ENCODE data around the gene IGSF22.
"Not testable (repeated sequence)": the region's sequence is repeated elsewhere in the genome, so short reads cannot be mapped to it uniquely, and the experiment has no call there.

IGSF22 gene

GRCh38 chr11:18691467-18692140 lies 34.4 kb downstream of the IGSF22 start:
- not testable (repeated sequence) for DNase-seq (ENCODE audit: low spot score)

GRCh38 chr11:18684267-18684666 lies 41.7 kb downstream of the IGSF22 start:
- DNase-seq (ENCODE audit: low spot score): no peak

GRCh38 chr11:18682466-18682865 lies 43.5 kb downstream of the IGSF22 start:
- no peak for DNase-seq (ENCODE audit: low spot score)

GRCh38 chr11:18681949-18682348 lies 44.0 kb downstream of the IGSF22 start:
- not testable (repeated sequence) for DNase-seq (ENCODE audit: low spot score)

GRCh38 chr11:18677560-18677959 lies 48.4 kb downstream of the IGSF22 start:
- DNase-seq (ENCODE audit: low spot score): no peak

- DNase-seq (ENCODE audit: low spot score): no peak
These were observed 49.2 kb downstream of the IGSF22 start for GRCh38 chr11:18676803-18677202.

GRCh38 chr11:18672209-18672608 lies 53.8 kb downstream of the IGSF22 start:
- DNase-seq (ENCODE audit: low spot score): not testable (repeated sequence)

GRCh38 chr11:18671246-18671645 lies 54.7 kb downstream of the IGSF22 start:
- DNase-seq (ENCODE audit: low spot score): no peak

GRCh38 chr11:18669711-18670110 lies 56.3 kb downstream of the IGSF22 start:
- no peak for DNase-seq (ENCODE audit: low spot score)

GRCh38 chr11:18669219-18669596 lies 56.8 kb downstream of the IGSF22 start:
- no peak for DNase-seq (ENCODE audit: low spot score)

GRCh38 chr11:18668131-18668530 lies 57.9 kb downstream of the IGSF22 start:
- DNase-seq (ENCODE audit: low spot score): no peak

- not testable (repeated sequence) for DNase-seq (ENCODE audit: low spot score)
These were observed 60.6 kb downstream of the IGSF22 start for GRCh38 chr11:18665353-18665872.

GRCh38 chr11:18657673-18658072 lies 68.3 kb downstream of the IGSF22 start:
- no peak for DNase-seq (ENCODE audit: low spot score)
